ENCODE measurements around the gene EGR2. TPM values are rescaled to one million over a fixed set of nuclear protein-coding genes. Genes with fewer than 3 reads are reported as not detected.

EGR2 gene
- 3.2 and 3.7 TPM in 2 replicates for total RNA-seq

GRCh38 chr10:62816331-62817120, at the start of gene EGR2:
Gene EGR2 (minus strand): TSS chr10:62816366. CDS start chr10:62816029, 337 bp downstream.

GRCh38 chr10:62804356-62805230, 11.6 kb downstream of the EGR2 start, which contains the start of gene ADO:
Gene ADO (plus strand): TSS chr10:62804720. CDS start chr10:62805060, 340 bp downstream.

Other genes with a start within 250 kb of the EGR2 start
- gene ADO, start 11.6 kb downstream of the EGR2 start, total RNA-seq = 18.5 and 19.4 TPM in 2 replicates

Data from cardiac ventricle fibroblast (primary cell).